ENCODE measurements around the gene CLCN7. TPM values are rescaled to one million over a fixed set of nuclear protein-coding genes. Genes with fewer than 3 reads are reported as not detected.

Gene CLCN7
- total RNA-seq, 4 donors from 2014 or later, result 21.5 to 145 (median 57.2) TPM

Other genes with a start within 250 kb of the CLCN7 start
- gene TPSG1, start 249.8 kb downstream of the CLCN7 start, total RNA-seq, result 1 to 10 TPM in 1 of 4 donors, not detected in 3; 1.5 TPM
- gene TPSB2, start 244.8 kb downstream of the CLCN7 start, total RNA-seq, result 100 to 1,000 TPM in 1 of 4 donors, 10 to 100 TPM in 2, 1 to 10 TPM in 1; 4.1 to 108 (median 29.0) TPM
- 10 to 100 TPM in 3 of 4 donors, 1 to 10 TPM in 1; 3.9 to 96.2 (median 14.2) TPM for gene TPSAB1, start 234.3 kb downstream of the CLCN7 start, total RNA-seq
- 1 to 10 TPM in 1 of 4 donors, under 1 TPM in 1, not detected in 2; 0.52 to 2.8 TPM for gene TPSD1, start 219.0 kb downstream of the CLCN7 start, total RNA-seq
- 100 to 1,000 TPM in 1 of 4 donors, 10 to 100 TPM in 3; 25.9 to 133 (median 63.0) TPM for gene UBE2I, start 165.4 kb downstream of the CLCN7 start, total RNA-seq
- 1 to 10 TPM in 3 of 4 donors, under 1 TPM in 1; 0.59 to 5.5 (median 3.5) TPM for gene BAIAP3, start 141.4 kb downstream of the CLCN7 start, total RNA-seq
- 100 to 1,000 TPM in 1 of 4 donors, 10 to 100 TPM in 3; 15.9 to 101 (median 30.8) TPM for gene TSR3, start 123.2 kb downstream of the CLCN7 start, total RNA-seq
- 10 to 100 TPM; 28.4 to 95.9 (median 48.6) TPM for gene GNPTG, start 123.1 kb downstream of the CLCN7 start, total RNA-seq
- gene UNKL, start 60.3 kb downstream of the CLCN7 start, total RNA-seq, result 10 to 100 TPM; 13.5 to 63.3 (median 27.6) TPM
- gene UQCC4, start 54.3 kb downstream of the CLCN7 start, total RNA-seq, result 10 to 100 TPM in 3 of 4 donors, 1 to 10 TPM in 1; 8.0 to 90.2 (median 21.4) TPM
- not detected for gene PERCC1, start 44.0 kb downstream of the CLCN7 start, total RNA-seq
- 1 to 10 TPM in 1 of 4 donors, under 1 TPM in 2, not detected in 1; 0.48 to 5.3 (median 0.51) TPM for gene CCDC154, start 30.5 kb downstream of the CLCN7 start, total RNA-seq
- under 1 TPM in 2 of 4 donors, not detected in 2; 0.28 to 0.52 TPM for gene PTX4, start 13.9 kb upstream of the CLCN7 start, total RNA-seq
- 10 to 100 TPM in 3 of 4 donors, 1 to 10 TPM in 1; 4.9 to 59.1 (median 39.0) TPM for gene TELO2, start 18.3 kb upstream of the CLCN7 start, total RNA-seq
- 10 to 100 TPM; 24.8 to 45.3 (median 39.3) TPM for gene TMEM204, start 58.6 kb upstream of the CLCN7 start, total RNA-seq
- gene IFT140, start 137.0 kb upstream of the CLCN7 start, total RNA-seq, result 10 to 100 TPM in 3 of 4 donors, 1 to 10 TPM in 1; 6.2 to 68.2 (median 34.1) TPM
- gene CRAMP1, start 137.3 kb upstream of the CLCN7 start, total RNA-seq, result 10 to 100 TPM in 2 of 4 donors, 1 to 10 TPM in 2; 2.6 to 25.5 (median 8.6) TPM
- 10 to 100 TPM; 10.6 to 59.0 (median 39.6) TPM for gene JPT2, start 203.3 kb upstream of the CLCN7 start, total RNA-seq
- gene MAPK8IP3, start 231.2 kb upstream of the CLCN7 start, total RNA-seq, result 100 to 1,000 TPM in 1 of 4 donors, 10 to 100 TPM in 3; 17.4 to 113 (median 77.8) TPM

Data from uterus (tissue), 4 donors.